ENCODE data around the gene EHD1. TPM values are rescaled to one million over a fixed set of nuclear protein-coding genes. Genes with fewer than 3 reads are reported as not detected.

Gene EHD1
- total and polyA plus RNA-seq, 2 of the 8 experiments (the other 6 are each of a cell fraction or from before 2014, with no cell fraction given): 31.5 to 42.9 TPM

GRCh38 chr11:64905516-64906313 is 27.3 kb upstream of the EHD1 start:
- Histone ChIP-seq H2BK12ac (ENCODE audit: low read depth, low read length) (no peak overlapping the region), H3K23ac (ENCODE audit: insufficient read length) (no peak overlapping the region), H3K23me2 (ENCODE audit: low read depth, low read length) (no peaks in the 10 kb centered on the region), H3K27me3 (replicated peaks in 1 of 4; ENCODE audit: control insufficient read depth in 3 of 4, extremely low read depth in 1 of 4, insufficient read depth in 3 of 4, low read length in 3 of 4) (no peaks in the 10 kb centered on the region), H4K8ac (ENCODE audit: extremely low read depth, insufficient read depth, low read length) (no peak overlapping the region), H2BK20ac (ENCODE audit: low read length) (no peak overlapping the region), H3K79me2 (ENCODE audit: control insufficient read depth in 1 of 2, insufficient read depth in 2 of 2, low read length in 2 of 2) (no peaks in the 10 kb centered on the region), H2AFZ (ENCODE audit: low read length) (no peak overlapping the region), H2BK5ac (ENCODE audit: low read depth, low read length) (no peak overlapping the region), H3K4ac (replicated peaks; ENCODE audit: insufficient read length, low read depth, low read length) (no peak overlapping the region), H3K4me1 (replicated peaks in 1 of 4; ENCODE audit: control insufficient read depth in 3 of 4, insufficient read depth in 4 of 4, low read length in 3 of 4) (no peaks in the 10 kb centered on the region), H3K27ac (ENCODE audit: low read depth, low read length) (no peak overlapping the region), H2BK120ac (replicated peaks; ENCODE audit: low read depth, low read length) (no peak overlapping the region), H3K18ac (ENCODE audit: extremely low read depth, low read length) (no peak overlapping the region), H2AK5ac (ENCODE audit: low read depth, low read length) (no peak overlapping the region), H2BK15ac (ENCODE audit: low read length) (no peak overlapping the region), H4K5ac (ENCODE audit: insufficient read length, low read depth, low read length) (no peak overlapping the region), H3K36me3 (ENCODE audit: control insufficient read depth in 2 of 4, insufficient read depth in 4 of 4, low read length in 3 of 4) (peaks cover 0 to 26% (median 12%) of the 10 kb centered on the region in 4 experiments; a peak in 5 of 8 replicates), H3K79me1 (ENCODE audit: low read depth, low read length) (no peaks in the 10 kb centered on the region), H3K9ac (replicated peaks in 1 of 4; ENCODE audit: extremely low read depth in 1 of 4, low read depth in 3 of 4, low read length in 3 of 4) (no peak overlapping the region), H3K4me3 (ENCODE audit: extremely low read depth in 1 of 4, insufficient read depth in 2 of 4, low read depth in 3 of 4, low read length in 4 of 4) (no peak overlapping the region), H3K4me2 (ENCODE audit: insufficient read depth in 1 of 2, low read depth in 2 of 2, low read length in 2 of 2) (no peak overlapping the region), H3K14ac (ENCODE audit: insufficient read length) (no peak overlapping the region), H4K20me1 (replicated peaks in 1 of 2; ENCODE audit: control insufficient read depth in 1 of 2, insufficient read depth in 2 of 2, low read length in 2 of 2) (peaks cover under 1 to 5% of the 10 kb centered on the region in 2 experiments), H3K56ac (replicated peaks; ENCODE audit: insufficient read length, low read depth, low read length) (no peak overlapping the region), H3K9me3 (ENCODE audit: insufficient read depth in 2 of 2, low read depth in 1 of 2, low read length in 1 of 2) (no peaks in the 10 kb centered on the region), H4K91ac (replicated peaks; ENCODE audit: insufficient read length, low read length) (no peak overlapping the region)
- no peak for DNase-seq (ENCODE audit: low read depth in 1 of 2, low spot score in 2 of 2)
- TF ChIP-seq KDM5A (IDR thresholded peaks at IDR 0.05; ENCODE audit: low read length): no peak
- no peak for TF ChIP-seq CREB1 (IDR thresholded peaks at IDR 0.05)
- WGBS, 2 experiments (ENCODE audit: extremely low coverage in 1 of 2, insufficient coverage in 1 of 2, insufficient read length in 1 of 2, insufficient replicate concordance in 2 of 2, low coverage in 1 of 2, low lambda C conversion rate in 2 of 2, missing lambda C conversion rate in 1 of 2): 95% methylated on average over 25 of the region's 25 CpGs; no CpG with 5 or more reads in 1 of the 2 experiments
- POLR2A ChIA-PET (ENCODE audit: partially characterized antibody): interaction anchor here (1.3 kb wide), 1 partner anchor 206 kb away, joined by 3 read pairs; the partner anchor contains the start of gene TM7SF2
- FAIRE-seq: no peak
- CTCF ChIA-PET (ENCODE audit: partially characterized antibody): interaction anchor here (2.9 kb wide), 1 partner anchor 18 kb away, joined by 10 read pairs; no protein-coding TSS in a partner anchor
